Right lobe of liver (tissue), 4 donors: ENCODE measurements around the gene SLC25A38.

Experiments used
- POLR2A ChIP-seq: fragments of 450-650 bp; IDR thresholded peaks from one replicate; pipeline ENCODE4 v1.6.1; 2017; ENCODE audit warnings: antibody characterized with exemption, mild to moderate bottlenecking
- TF ChIP-seq, protein P1 (sequence below), 4 donors: fragments of 200-600 bp in 3 of 4; fragments of 450-650 bp in 1 of 4; IDR thresholded peaks; one replicate each; pipeline versions ENCODE4 v1.5.1 to v1.8.0; 2016 to 2022; ENCODE audit warnings: antibody characterized with exemption in 4 of 4, mild to moderate bottlenecking in 2 of 4
- donor health status: DM: no; HTN: no; CAD: no.
- donor health status: DM: no; HTN: no; CAD: no.
- donor health status: DM: no; HTN: yes; CAD: no.

DNA sequence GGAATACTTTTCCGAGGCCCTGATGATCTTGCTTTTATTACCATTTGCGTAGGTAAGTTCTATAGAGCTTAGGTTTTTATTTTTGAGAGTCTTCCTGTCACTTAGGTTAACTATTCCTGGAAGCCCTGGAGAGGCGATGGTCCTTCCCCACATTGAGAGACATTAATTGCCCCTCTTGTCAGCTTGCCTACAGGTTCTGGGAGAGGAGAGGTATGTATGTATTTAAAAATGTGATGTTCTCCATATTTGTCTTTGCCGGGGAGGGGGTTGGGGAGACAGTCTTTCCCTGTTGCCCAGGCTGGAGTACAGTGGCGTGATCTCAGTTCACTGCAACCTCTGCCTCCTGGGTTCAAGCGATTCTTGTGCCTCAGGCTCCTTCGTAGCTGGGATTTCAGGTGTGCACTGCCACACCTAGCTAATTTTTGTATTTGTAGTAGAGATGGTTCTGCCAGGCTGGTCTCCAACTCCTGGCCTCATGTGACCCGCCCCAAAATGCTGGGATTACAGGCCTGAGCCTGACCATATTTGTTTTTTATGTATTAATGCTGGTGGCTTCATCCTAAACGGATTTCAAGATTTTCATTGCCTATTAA lies 29.6 kb downstream of the SLC25A38 start:
- TF ChIP-seq, protein P1, sequence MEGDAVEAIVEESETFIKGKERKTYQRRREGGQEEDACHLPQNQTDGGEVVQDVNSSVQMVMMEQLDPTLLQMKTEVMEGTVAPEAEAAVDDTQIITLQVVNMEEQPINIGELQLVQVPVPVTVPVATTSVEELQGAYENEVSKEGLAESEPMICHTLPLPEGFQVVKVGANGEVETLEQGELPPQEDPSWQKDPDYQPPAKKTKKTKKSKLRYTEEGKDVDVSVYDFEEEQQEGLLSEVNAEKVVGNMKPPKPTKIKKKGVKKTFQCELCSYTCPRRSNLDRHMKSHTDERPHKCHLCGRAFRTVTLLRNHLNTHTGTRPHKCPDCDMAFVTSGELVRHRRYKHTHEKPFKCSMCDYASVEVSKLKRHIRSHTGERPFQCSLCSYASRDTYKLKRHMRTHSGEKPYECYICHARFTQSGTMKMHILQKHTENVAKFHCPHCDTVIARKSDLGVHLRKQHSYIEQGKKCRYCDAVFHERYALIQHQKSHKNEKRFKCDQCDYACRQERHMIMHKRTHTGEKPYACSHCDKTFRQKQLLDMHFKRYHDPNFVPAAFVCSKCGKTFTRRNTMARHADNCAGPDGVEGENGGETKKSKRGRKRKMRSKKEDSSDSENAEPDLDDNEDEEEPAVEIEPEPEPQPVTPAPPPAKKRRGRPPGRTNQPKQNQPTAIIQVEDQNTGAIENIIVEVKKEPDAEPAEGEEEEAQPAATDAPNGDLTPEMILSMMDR (IDR thresholded peaks at IDR 0.05), result no peak
- no peak for TF ChIP-seq POLR2A
